Measurements from ENCODE around the gene KLB. TPM values are rescaled to one million over a fixed set of nuclear protein-coding genes. Genes with fewer than 3 reads are reported as not detected.

Gene KLB
- polyA plus RNA-seq, 1 donor from 2014 or later = not detected

GRCh38 chr4:39469429-39470077, 62.8 kb downstream of the KLB start:
- Histone ChIP-seq H3K4me3 (ENCODE audit: low read length) (no peak overlapping the region), H3K79me2 (replicated peaks; ENCODE audit: insufficient read depth, low read length) (no peaks in the 10 kb centered on the region), H3K36me3 (ENCODE audit: insufficient read depth, low read length) (peaks cover 6% of the 10 kb centered on the region), H3K27ac (ENCODE audit: low read length) (no peak overlapping the region), H4K20me1 (ENCODE audit: insufficient read depth) (no peaks in the 10 kb centered on the region), H2AFZ (ENCODE audit: low read depth, low read length) (no peak overlapping the region), H3K27me3 (ENCODE audit: insufficient read depth, low read depth, low read length) (no peaks in the 10 kb centered on the region), H3F3A (ENCODE audit: insufficient read depth, low read length, poor library complexity, severe bottlenecking) (no peaks in the 10 kb centered on the region), H3K9ac (ENCODE audit: low read length) (no peak overlapping the region), H3K4me2 (ENCODE audit: low read length) (no peak overlapping the region), H3K9me3 (ENCODE audit: low read length) (no peaks in the 10 kb centered on the region), H3K9me2 (ENCODE audit: insufficient read depth, low read length) (no peaks in the 10 kb centered on the region)
- peak; percentile 82 for TF ChIP-seq RAD21 (conservative IDR thresholded peaks at IDR 0.05)
- TF ChIP-seq CTCF (IDR thresholded peaks at IDR 0.05; ENCODE audit: poor library complexity, severe bottlenecking) = peak; percentile 94
- TF ChIP-seq MXI1 (conservative IDR thresholded peaks at IDR 0.05; ENCODE audit: poor library complexity, severe bottlenecking) = peak; percentile 86
- no peak for TF ChIP-seq EP300 (conservative IDR thresholded peaks at IDR 0.05; ENCODE audit: poor library complexity, severe bottlenecking)
- peak; percentile 90 for TF ChIP-seq SMC3 (conservative IDR thresholded peaks at IDR 0.05; ENCODE audit: poor library complexity)

GRCh38 chr4:39470402-39470801, 63.7 kb downstream of the KLB start:
- H3K4me2 ChIP-seq (ENCODE audit: low read length) = no peak overlapping the region
- H3K4me3 ChIP-seq (ENCODE audit: low read length) = no peak overlapping the region
- no peak overlapping the region for H3K27ac ChIP-seq (ENCODE audit: low read length)
- H3F3A ChIP-seq (ENCODE audit: insufficient read depth, low read length, poor library complexity, severe bottlenecking) = no peaks in the 10 kb centered on the region
- H3K9ac ChIP-seq (ENCODE audit: low read length) = no peak overlapping the region
- H3K9me2 ChIP-seq (ENCODE audit: insufficient read depth, low read length) = no peaks in the 10 kb centered on the region
- H3K9me3 ChIP-seq (ENCODE audit: low read length) = no peaks in the 10 kb centered on the region
- H3K79me2 ChIP-seq (replicated peaks; ENCODE audit: insufficient read depth, low read length) = no peaks in the 10 kb centered on the region
- H2AFZ ChIP-seq (ENCODE audit: low read depth, low read length) = no peak overlapping the region
- no peaks in the 10 kb centered on the region for H3K27me3 ChIP-seq (ENCODE audit: insufficient read depth, low read depth, low read length)
- H4K20me1 ChIP-seq (ENCODE audit: insufficient read depth) = no peaks in the 10 kb centered on the region
- H3K36me3 ChIP-seq (ENCODE audit: insufficient read depth, low read length) = no peaks in the 10 kb centered on the region
- TF ChIP-seq REST (IDR thresholded peaks at IDR 0.05; ENCODE audit: borderline replicate concordance) (no peak), EZH2 (IDR thresholded peaks at IDR 0.05; ENCODE audit: borderline replicate concordance, insufficient read depth, low read length, poor library complexity, severe bottlenecking) (no peak), RAD21 (conservative IDR thresholded peaks at IDR 0.05) (no peak), EP300 (conservative IDR thresholded peaks at IDR 0.05; ENCODE audit: poor library complexity, severe bottlenecking) (no peak), POLR2AphosphoS5 (IDR thresholded peaks at IDR 0.05) (no peak), CTCF (IDR thresholded peaks at IDR 0.05; ENCODE audit: poor library complexity, severe bottlenecking) (no peak), SMC3 (conservative IDR thresholded peaks at IDR 0.05; ENCODE audit: poor library complexity) (no peak), TAF1 (IDR thresholded peaks at IDR 0.05; ENCODE audit: low read depth) (no peak), MXI1 (conservative IDR thresholded peaks at IDR 0.05; ENCODE audit: poor library complexity, severe bottlenecking) (no peak)
